Endothelial cell of umbilical vein (primary cell): ENCODE data around the gene CINP.

ENCODE experiments used
- CTCF ChIP-seq, 2 donors: IDR thresholded peaks; 1 replicate in 1 of 2; 2 replicates in 1 of 2; pipeline ENCODE4 v1.5.1; 2011; ENCODE audit warnings: low read length in 2 of 2, mild to moderate bottlenecking in 2 of 2, moderate library complexity in 2 of 2, control low read depth in 1 of 2, inconsistent platforms in 1 of 2, low read depth in 1 of 2; ENCODE audit not compliant: insufficient read depth in 1 of 2; ENCODE audit errors: extremely low read depth in 1 of 2
- JUN ChIP-seq: IDR thresholded peaks from 2 replicates; pipeline ENCODE4 v1.6.1; 2011; ENCODE audit warnings: borderline replicate concordance, low read depth; ENCODE audit not compliant: insufficient read length, insufficient read depth
- POLR2A ChIP-seq: IDR thresholded peaks from 2 replicates; pipeline ENCODE4 v1.6.1; 2012; ENCODE audit warnings: low read depth, mild to moderate bottlenecking, control low read depth, low read length
- POLR2AphosphoS5 ChIP-seq: IDR thresholded peaks from 2 replicates; pipeline ENCODE4 v1.6.1; 2012; ENCODE audit warnings: low read depth, mild to moderate bottlenecking, control low read depth, low read length, moderate library complexity; ENCODE audit not compliant: insufficient read depth

- TF ChIP-seq CTCF (IDR thresholded peaks at IDR 0.05; ENCODE audit: extremely low read depth in 1 of 2, insufficient read depth in 1 of 2, low read depth in 1 of 2, low read length in 2 of 2) (no peak), POLR2A (no peak), JUN (no peak), POLR2AphosphoS5 (no peak)
Observed at GRCh38 chr14:102360388-102360787, 2.3 kb downstream of the CINP start.
